Lower leg skin (tissue), 4 donors: ENCODE results near the gene RNASE2. TPM values are rescaled to one million over a fixed set of nuclear protein-coding genes. Genes with fewer than 3 reads are reported as not detected.
"Not testable (repeated sequence)": the region's sequence is repeated elsewhere in the genome, so short reads cannot be mapped to it uniquely, and the experiment has no call there.

Experiments used
- DNase-seq, 2 donors: peaks; one replicate each; pipeline ENCODE4 v3.0.0-alpha.2; 2019; ENCODE audit warnings: low spot score in 2 of 2
- H3K4me3 ChIP-seq: fragments of 200-600 bp; sonication (generic); 2 replicates; pipeline ENCODE4 v1.5.1; 2017; ENCODE audit warnings: mild to moderate bottlenecking, low read depth; ENCODE audit not compliant: poor library complexity, severe bottlenecking
- CTCF ChIP-seq, 3 donors: fragments of 450-650 bp; IDR thresholded peaks; one replicate each; pipeline ENCODE4 v1.5.1; 2016; ENCODE audit warnings: antibody characterized with exemption in 3 of 3, mild to moderate bottlenecking in 3 of 3, moderate library complexity in 2 of 3
- POLR2A ChIP-seq, 2 donors: fragments of 450-650 bp; IDR thresholded peaks; one replicate each; pipeline ENCODE4 v1.6.1; 2016 to 2017; ENCODE audit warnings: antibody characterized with exemption in 2 of 2, mild to moderate bottlenecking in 1 of 2, moderate library complexity in 1 of 2
- WGBS, 2 donors: methylation state at CpG; one replicate each; pipeline ENCODE4 v1.1.5; 2018; 5-methylcytosine and 5-hydroxymethylcytosine counted together
- intact Hi-C: fragments of 100-400 bp; cut with DNase I; formaldehyde crosslinking; loops from one replicate; pipeline ENCODE4 v1.15.0; 2023; ENCODE audit warnings: low total_unique reads
- total RNA-seq, 4 donors: library from RNA; depleted of rRNA; stranded (reverse); fragments of >200 nt; gene quantifications; one replicate each; pipeline ENCODE4 v1.1.0, GENCODE V29; 2016

Gene RNASE2
- total RNA-seq, 4 donors from 2014 or later: 0.96 TPM; not detected in 3

- H3K4me3 ChIP-seq: no peak overlapping the region
- WGBS, 2 donors: 82 to 85% methylated on average over 5 of the region's 5 CpGs
- intact Hi-C loops: no loop called here
- DNase-seq: no peak
- no peak for TF ChIP-seq CTCF (IDR thresholded peaks at IDR 0.05)
- no peak for TF ChIP-seq POLR2A (IDR thresholded peaks at IDR 0.05)
Measured at GRCh38 chr14:20935303-20935984, 19.8 kb upstream of the RNASE2 start.

- 79 to 82% methylated on average over 6 of the region's 6 CpGs for WGBS, 2 donors
- intact Hi-C loops, H3K4me3 ChIP-seq: not testable (repeated sequence)
- peak in 1 of 2 donors; percentile 19 for DNase-seq
Measured at GRCh38 chr14:20945146-20945545, 10.1 kb upstream of the RNASE2 start.

- WGBS, 2 donors: 71 to 82% methylated on average over 6 to 7 of the region's 9 CpGs
- intact Hi-C loops, H3K4me3 ChIP-seq, DNase-seq: not testable (repeated sequence)
Measured at GRCh38 chr14:20946707-20947106, 8.6 kb upstream of the RNASE2 start.

- WGBS, 2 donors: 61 to 63% methylated on average over 5 of the region's 5 CpGs
- DNase-seq, intact Hi-C loops, H3K4me3 ChIP-seq: not testable (repeated sequence)
Measured at GRCh38 chr14:20955538-20955873, 219 bp downstream of the RNASE2 start.

- TF ChIP-seq POLR2A (IDR thresholded peaks at IDR 0.05): no peak
- TF ChIP-seq CTCF (IDR thresholded peaks at IDR 0.05): no peak
- 87 to 88% methylated on average over 11 of the region's 11 CpGs for WGBS, 2 donors
- intact Hi-C loops: no loop called here
Measured at GRCh38 chr14:20956376-20956976, 1.2 kb downstream of the RNASE2 start.

GRCh38 chr14:20958946-20959345 is 3.7 kb downstream of the RNASE2 start:
- H3K4me3 ChIP-seq, DNase-seq, intact Hi-C loops: not testable (repeated sequence)

More at GRCh38 chr14:20956376-20956976, 1.2 kb downstream of the RNASE2 start:
- DNase-seq: no peak
- no peak overlapping the region for H3K4me3 ChIP-seq

- no peak for TF ChIP-seq CTCF (IDR thresholded peaks at IDR 0.05)
- no peak for TF ChIP-seq POLR2A (IDR thresholded peaks at IDR 0.05)
- intact Hi-C loops: loop anchor here (5.0 to 10.0 kb wide), 2 partner anchors 95 to 267 kb away; no protein-coding TSS in a partner anchor
Measured at GRCh38 chr14:20969336-20969735, 14.0 kb downstream of the RNASE2 start.

GRCh38 chr14:20970647-20970982 is 15.3 kb downstream of the RNASE2 start:
- DNase-seq: no peak
- H3K4me3 ChIP-seq: peak overlapping the region; percentile 30
- intact Hi-C loops: no loop called here
- TF ChIP-seq CTCF (IDR thresholded peaks at IDR 0.05) (no peak), POLR2A (IDR thresholded peaks at IDR 0.05) (no peak)
- 17 to 21% methylated on average over 10 of the region's 10 CpGs for WGBS, 2 donors

More at GRCh38 chr14:20969336-20969735, 14.0 kb downstream of the RNASE2 start:
- no peak for DNase-seq
- WGBS, 2 donors: 66 to 70% methylated on average over 3 of the region's 3 CpGs
- H3K4me3 ChIP-seq: no peak overlapping the region
